ENCODE data around the gene C8G. TPM values are rescaled to one million over a fixed set of nuclear protein-coding genes. Genes with fewer than 3 reads are reported as not detected.

Gene C8G
- total and polyA plus RNA-seq, 3 experiments from 2014 or later: 0.96 TPM; not detected in 2

GRCh38 chr9:136954270-136955083 lies 9.4 kb downstream of the C8G start:
- Mint-ChIP-seq H3K4me1 (peaks cover 9 to 53% (median 15%) of the 10 kb centered on the region in 3 donors), H3K27ac (no peak overlapping the region), H3K4me3 (no peak overlapping the region), H3K36me3 (peaks cover 0 to 9% (median 0%) of the 10 kb centered on the region in 3 donors), H3K9me3 (peaks cover 0 to 5% (median 2%) of the 10 kb centered on the region in 5 donors), H3K27me3 (no peaks in the 10 kb centered on the region)
- H3K4me3 ChIP-seq (ENCODE audit: low read length): no peak overlapping the region
- ChIA-PET CTCF (interaction anchor here (1.1 to 1.8 kb wide), 2 partner anchors 74 to 112 kb away, joined by 3 to 5 read pairs; partner anchors contain the start of genes ABCA2 and AJM1), POLR2A (no interaction called here)
- no peak overlapping the region for H3K27ac ChIP-seq (ENCODE audit: low read depth, low read length)
- no peaks in the 10 kb centered on the region for H3K9me3 ChIP-seq (ENCODE audit: low read length)
- H3K4me1 ChIP-seq (ENCODE audit: insufficient read depth, low read length): peaks cover 13% of the 10 kb centered on the region
- no peaks in the 10 kb centered on the region for H3K27me3 ChIP-seq (ENCODE audit: insufficient read depth, low read length, poor library complexity, severe bottlenecking)
- no peak for DNase-seq
- H3K36me3 ChIP-seq (ENCODE audit: insufficient read depth, low read length): no peaks in the 10 kb centered on the region

- Histone ChIP-seq H3K27ac (ENCODE audit: low read depth, low read length) (no peak overlapping the region), H3K27me3 (ENCODE audit: insufficient read depth, low read length, poor library complexity, severe bottlenecking) (no peaks in the 10 kb centered on the region), H3K9me3 (ENCODE audit: low read length) (no peaks in the 10 kb centered on the region), H3K4me1 (ENCODE audit: insufficient read depth, low read length) (peaks cover 17% of the 10 kb centered on the region), H3K4me3 (ENCODE audit: low read length) (no peak overlapping the region), H3K36me3 (ENCODE audit: insufficient read depth, low read length) (no peaks in the 10 kb centered on the region)
- ChIA-PET POLR2A (interaction anchor here (0.5 kb wide), 1 partner anchor 112 kb away, joined by 3 read pairs; no protein-coding TSS in a partner anchor), CTCF (interaction anchor here (1.1 to 1.8 kb wide), 2 partner anchors 73 to 113 kb away, joined by 3 to 5 read pairs; partner anchors contain the start of genes ABCA2 and AJM1)
- DNase-seq: no peak
- H3K36me3 Mint-ChIP-seq: peaks cover 0 to 12% (median 0%) of the 10 kb centered on the region in 3 donors
- peak overlapping the region in 1 of 8 donors; percentile 56 for H3K27ac Mint-ChIP-seq
- no peaks in the 10 kb centered on the region for H3K27me3 Mint-ChIP-seq
- no peak overlapping the region for H3K4me3 Mint-ChIP-seq
- H3K9me3 Mint-ChIP-seq: peaks cover 0 to 5% (median 2%) of the 10 kb centered on the region in 5 donors
- H3K4me1 Mint-ChIP-seq: peaks cover 14 to 55% (median 17%) of the 10 kb centered on the region in 3 donors
These were observed 10.3 kb downstream of the C8G start for GRCh38 chr9:136955202-136955942.

- Mint-ChIP-seq H3K27ac (no peak overlapping the region), H3K36me3 (peaks cover 0 to 12% (median 0%) of the 10 kb centered on the region in 3 donors), H3K9me3 (peaks cover 0 to 5% (median 2%) of the 10 kb centered on the region in 5 donors), H3K4me1 (peaks cover 20 to 55% (median 20%) of the 10 kb centered on the region in 3 donors), H3K27me3 (no peaks in the 10 kb centered on the region), H3K4me3 (no peak overlapping the region)
- CTCF ChIA-PET: no interaction called here
- POLR2A ChIA-PET: interaction anchor here (0.5 kb wide), 1 partner anchor 111 kb away, joined by 3 read pairs; no protein-coding TSS in a partner anchor
- Histone ChIP-seq H3K36me3 (ENCODE audit: insufficient read depth, low read length) (no peaks in the 10 kb centered on the region), H3K9me3 (ENCODE audit: low read length) (no peaks in the 10 kb centered on the region), H3K27me3 (ENCODE audit: insufficient read depth, low read length, poor library complexity, severe bottlenecking) (no peaks in the 10 kb centered on the region), H3K4me1 (ENCODE audit: insufficient read depth, low read length) (peaks cover 17% of the 10 kb centered on the region), H3K4me3 (ENCODE audit: low read length) (no peak overlapping the region), H3K27ac (ENCODE audit: low read depth, low read length) (no peak overlapping the region)
- no peak for DNase-seq
These were observed 10.9 kb downstream of the C8G start for GRCh38 chr9:136955943-136956335.

- H3K4me1 Mint-ChIP-seq: peaks cover 21 to 58% (median 22%) of the 10 kb centered on the region in 3 donors
- no peaks in the 10 kb centered on the region for H3K36me3 ChIP-seq (ENCODE audit: insufficient read depth, low read length)
- H3K27ac ChIP-seq (ENCODE audit: low read depth, low read length): no peak overlapping the region
- peaks cover 21% of the 10 kb centered on the region for H3K4me1 ChIP-seq (ENCODE audit: insufficient read depth, low read length)
- H3K27me3 Mint-ChIP-seq: no peaks in the 10 kb centered on the region
- peak overlapping the region in 3 of 7 donors; percentile 25 to 55 (median 54) for H3K4me3 Mint-ChIP-seq
- no peak overlapping the region for H3K4me3 ChIP-seq (ENCODE audit: low read length)
- H3K27ac Mint-ChIP-seq: peak overlapping the region in 3 of 8 donors; percentile 33 to 73 (median 46)
- peaks cover 0 to 12% (median 0%) of the 10 kb centered on the region in 3 donors for H3K36me3 Mint-ChIP-seq
- DNase-seq: no peak
- H3K27me3 ChIP-seq (ENCODE audit: insufficient read depth, low read length, poor library complexity, severe bottlenecking): no peaks in the 10 kb centered on the region
- no peaks in the 10 kb centered on the region for H3K9me3 ChIP-seq (ENCODE audit: low read length)
- ChIA-PET CTCF (no interaction called here), POLR2A (no interaction called here)
- peaks cover 0 to 5% (median 2%) of the 10 kb centered on the region in 5 donors for H3K9me3 Mint-ChIP-seq
These were observed 11.6 kb downstream of the C8G start for GRCh38 chr9:136956604-136957003.

- POLR2A ChIA-PET: no interaction called here
- Histone ChIP-seq H3K27ac (ENCODE audit: low read depth, low read length) (no peak overlapping the region), H3K4me1 (ENCODE audit: insufficient read depth, low read length) (peaks cover 25% of the 10 kb centered on the region), H3K9me3 (ENCODE audit: low read length) (no peaks in the 10 kb centered on the region), H3K27me3 (ENCODE audit: insufficient read depth, low read length, poor library complexity, severe bottlenecking) (no peaks in the 10 kb centered on the region), H3K4me3 (ENCODE audit: low read length) (no peak overlapping the region), H3K36me3 (ENCODE audit: insufficient read depth, low read length) (no peaks in the 10 kb centered on the region)
- CTCF ChIA-PET: interaction anchor here (1.2 kb wide), 1 partner anchor 90 kb away, joined by 3 read pairs; no protein-coding TSS in a partner anchor
- peaks cover 21 to 67% (median 22%) of the 10 kb centered on the region in 3 donors for H3K4me1 Mint-ChIP-seq
- DNase-seq: no peak
- peak overlapping the region in 2 of 8 donors; percentile 33 to 74 for H3K27ac Mint-ChIP-seq
- no peaks in the 10 kb centered on the region for H3K27me3 Mint-ChIP-seq
- H3K36me3 Mint-ChIP-seq: peaks cover 0 to 12% (median 0%) of the 10 kb centered on the region in 3 donors
- peaks cover 0 to 5% (median 2%) of the 10 kb centered on the region in 5 donors for H3K9me3 Mint-ChIP-seq
- no peak overlapping the region for H3K4me3 Mint-ChIP-seq
These were observed 12.4 kb downstream of the C8G start for GRCh38 chr9:136957461-136957860.

- no peak overlapping the region for H3K4me3 ChIP-seq (ENCODE audit: low read length)
- CTCF ChIA-PET: interaction anchor here (0.9 to 1.2 kb wide), 3 partner anchors 13 to 89 kb away, joined by 3 to 5 read pairs (median 3); partner anchors contain the start of gene C8G
- peaks cover 26 to 71% (median 26%) of the 10 kb centered on the region in 3 donors for H3K4me1 Mint-ChIP-seq
- no peaks in the 10 kb centered on the region for H3K27me3 Mint-ChIP-seq
- no peaks in the 10 kb centered on the region for H3K36me3 ChIP-seq (ENCODE audit: insufficient read depth, low read length)
- H3K27ac ChIP-seq (ENCODE audit: low read depth, low read length): no peak overlapping the region
- H3K9me3 Mint-ChIP-seq: peaks cover 0 to 5% (median 2%) of the 10 kb centered on the region in 5 donors
- no peaks in the 10 kb centered on the region for H3K9me3 ChIP-seq (ENCODE audit: low read length)
- peaks cover 30% of the 10 kb centered on the region for H3K4me1 ChIP-seq (ENCODE audit: insufficient read depth, low read length)
- DNase-seq: no peak
- POLR2A ChIA-PET: no interaction called here
- peaks cover 0 to 12% (median 0%) of the 10 kb centered on the region in 3 donors for H3K36me3 Mint-ChIP-seq
- peak overlapping the region in 5 of 8 donors; percentile 32 to 89 (median 83) for H3K27ac Mint-ChIP-seq
- no peaks in the 10 kb centered on the region for H3K27me3 ChIP-seq (ENCODE audit: insufficient read depth, low read length, poor library complexity, severe bottlenecking)
- peak overlapping the region in 2 of 7 donors; percentile 44 to 48 for H3K4me3 Mint-ChIP-seq
These were observed 12.9 kb downstream of the C8G start for GRCh38 chr9:136957901-136958300.

GRCh38 chr9:136958473-136958872 lies 13.4 kb downstream of the C8G start:
- H3K27ac Mint-ChIP-seq: peak overlapping the region in 6 of 8 donors; percentile 26 to 89 (median 62)
- peaks cover 30 to 77% (median 31%) of the 10 kb centered on the region in 3 donors for H3K4me1 Mint-ChIP-seq
- peaks cover 33% of the 10 kb centered on the region for H3K4me1 ChIP-seq (ENCODE audit: insufficient read depth, low read length)
- POLR2A ChIA-PET: no interaction called here
- no peak overlapping the region for H3K27ac ChIP-seq (ENCODE audit: low read depth, low read length)
- no peak overlapping the region for H3K4me3 ChIP-seq (ENCODE audit: low read length)
- no peaks in the 10 kb centered on the region for H3K36me3 ChIP-seq (ENCODE audit: insufficient read depth, low read length)
- no peak overlapping the region for H3K4me3 Mint-ChIP-seq
- no peaks in the 10 kb centered on the region for H3K27me3 ChIP-seq (ENCODE audit: insufficient read depth, low read length, poor library complexity, severe bottlenecking)
- DNase-seq: no peak
- H3K9me3 Mint-ChIP-seq: peaks cover 0 to 5% (median 2%) of the 10 kb centered on the region in 5 donors
- CTCF ChIA-PET: interaction anchor here (0.9 to 2.6 kb wide), 4 partner anchors 10 to 89 kb away, joined by 3 to 9 read pairs (median 4); partner anchors contain the start of gene C8G
- peaks cover 0 to 12% (median 0%) of the 10 kb centered on the region in 3 donors for H3K36me3 Mint-ChIP-seq
- no peaks in the 10 kb centered on the region for H3K27me3 Mint-ChIP-seq
- H3K9me3 ChIP-seq (ENCODE audit: low read length): no peaks in the 10 kb centered on the region
